IMR-90 (cell line): Measurements from ENCODE around the gene WDR1. TPM values are rescaled to one million over a fixed set of nuclear protein-coding genes. Genes with fewer than 3 reads are reported as not detected.

Experiments
- ATAC-seq: fragments of 200-7000 bp; cut with Tn5 transposase; 2 replicates; pipeline ENCODE4 v1.9.1; 2020; ENCODE audit warnings: low read depth, mild to moderate bottlenecking, moderate library complexity
- BruUV-seq: library from RNA; stranded (reverse); fragments of 400-500 nt; replicated peaks from 2 replicates; lab custom pipeline; 2021; lab: Mats Ljungman, UMichigan
- CTCF ChIA-PET: fragments of 300-600 bp; formaldehyde crosslinking; extraction: SDS; loops from one replicate; lab custom pipeline; 2021; ENCODE audit warnings: antibody characterized with exemption; lab: Yijun Ruan, JAX
- POLR2A ChIA-PET: fragments of 300-600 bp; sonication (Branson Sonifier 250); formaldehyde crosslinking; loops from one replicate; lab custom pipeline; 2022; ENCODE audit warnings: antibody characterized with exemption; ENCODE audit not compliant: unreplicated experiment; lab: Charles Lee
- DNase-seq: peaks from one replicate; pipeline ENCODE4 v3.0.0; 2013
- H2AFZ ChIP-seq: replicated peaks from 2 replicates; pipeline ENCODE3; 2013; ENCODE audit warnings: low read length, mild to moderate bottlenecking; ENCODE audit not compliant: poor library complexity
- H2AK5ac ChIP-seq: 2 replicates; pipeline ENCODE4 v1.6.1; 2013; ENCODE audit warnings: low read depth, low read length, inconsistent platforms
- H2AK9ac ChIP-seq: replicated peaks from 2 replicates; pipeline ENCODE3; 2013; ENCODE audit warnings: mild to moderate bottlenecking, low read depth, low read length, moderate library complexity; ENCODE audit not compliant: poor library complexity
- H2BK120ac ChIP-seq: 2 replicates; pipeline ENCODE4 v1.6.1; 2013; ENCODE audit warnings: low read depth, low read length, inconsistent platforms
- H2BK15ac ChIP-seq: 3 replicates; pipeline ENCODE4 v1.6.1; 2013; ENCODE audit warnings: low read depth, low read length, inconsistent platforms
- H2BK20ac ChIP-seq: 2 replicates; pipeline ENCODE4 v1.6.1; 2013; ENCODE audit warnings: low read depth, mild to moderate bottlenecking, inconsistent platforms, low read length, moderate library complexity
- H2BK5ac ChIP-seq: 2 replicates; pipeline ENCODE4 v1.6.1; 2013; ENCODE audit warnings: mild to moderate bottlenecking, low read depth, low read length, inconsistent platforms; ENCODE audit not compliant: poor library complexity, severe bottlenecking
- H3K14ac ChIP-seq: replicated peaks from 2 replicates; pipeline ENCODE4 v1.6.1; 2013; ENCODE audit warnings: low read depth, low read length, inconsistent platforms
- H3K18ac ChIP-seq: 2 replicates; pipeline ENCODE4 v1.6.1; 2013; ENCODE audit warnings: low read depth, low read length, control low read depth
- H3K23ac ChIP-seq: 2 replicates; pipeline ENCODE4 v1.6.1; 2013; ENCODE audit warnings: low read depth, low read length, inconsistent platforms
- H3K27ac ChIP-seq: 2 replicates; pipeline ENCODE4 v1.5.1; 2013; ENCODE audit warnings: mild to moderate bottlenecking, control low read depth, low read length; ENCODE audit not compliant: insufficient read depth
- H3K27me3 ChIP-seq: 2 replicates; pipeline ENCODE4 v1.6.1; 2013; ENCODE audit warnings: low read length; ENCODE audit not compliant: control insufficient read depth, insufficient read depth
- H3K36me3 ChIP-seq: 2 replicates; pipeline ENCODE4 v1.6.1; 2013; ENCODE audit warnings: low read length, mixed read lengths; ENCODE audit not compliant: control insufficient read depth, insufficient read depth
- H3K4ac ChIP-seq: 2 replicates; pipeline ENCODE4 v1.6.1; 2013; ENCODE audit warnings: low read depth, low read length, inconsistent platforms
- H3K4me1 ChIP-seq: 2 replicates; pipeline ENCODE4 v1.6.1; 2013; ENCODE audit warnings: low read length, mixed read lengths; ENCODE audit not compliant: control insufficient read depth, insufficient read depth
- H3K4me2 ChIP-seq: 2 replicates; pipeline ENCODE4 v1.6.1; 2013; ENCODE audit warnings: low read depth, mild to moderate bottlenecking, control low read depth, low read length, moderate library complexity
- H3K4me3 ChIP-seq: 2 replicates; pipeline ENCODE4 v1.5.1; 2013; ENCODE audit warnings: low read depth, mild to moderate bottlenecking, control low read depth, low read length, moderate library complexity; ENCODE audit not compliant: insufficient read depth
- H3K56ac ChIP-seq: 2 replicates; pipeline ENCODE4 v1.6.1; 2013; ENCODE audit warnings: low read length, inconsistent platforms; ENCODE audit not compliant: insufficient read depth; ENCODE audit errors: extremely low read depth
- H3K79me1 ChIP-seq, 2 experiments: 2 replicates each; pipeline ENCODE4 v1.6.1; 2013; ENCODE audit warnings: low read length in 2 of 2, inconsistent platforms in 1 of 2, low read depth in 1 of 2
- H3K9ac ChIP-seq: 2 replicates; pipeline ENCODE4 v1.6.1; 2013; ENCODE audit warnings: low read depth, low read length, control low read depth
- H3K9me1 ChIP-seq: 2 replicates; pipeline ENCODE4 v1.6.1; 2013; ENCODE audit warnings: low read length, inconsistent platforms; ENCODE audit not compliant: insufficient read depth
- H3K9me3 ChIP-seq: 2 replicates; pipeline ENCODE4 v1.6.1; 2013; ENCODE audit warnings: low read length; ENCODE audit not compliant: control insufficient read depth, insufficient read depth
- H4K20me1 ChIP-seq: 2 replicates; pipeline ENCODE4 v1.6.1; 2013; ENCODE audit warnings: low read length, inconsistent platforms; ENCODE audit not compliant: insufficient read depth
- H4K5ac ChIP-seq: 2 replicates; pipeline ENCODE4 v1.6.1; 2013; ENCODE audit warnings: mild to moderate bottlenecking, low read depth, low read length, control low read depth
- H4K8ac ChIP-seq, 2 experiments: 2 replicates each; pipeline ENCODE4 v1.6.1; 2013; ENCODE audit warnings: low read depth in 2 of 2, low read length in 2 of 2, control low read depth in 1 of 2, inconsistent platforms in 1 of 2
- H4K91ac ChIP-seq: 2 replicates; pipeline ENCODE4 v1.6.1; 2013; ENCODE audit warnings: low read depth, low read length, inconsistent platforms; ENCODE audit not compliant: insufficient read depth
- BHLHE40 ChIP-seq: fragments of 150-350 bp; IDR thresholded peaks from 2 replicates; pipeline ENCODE4 v1.6.1; 2016; ENCODE audit warnings: mild to moderate bottlenecking, low read depth, low read length
- CEBPB ChIP-seq: IDR thresholded peaks from 2 replicates; pipeline ENCODE4 v1.6.1; 2012; ENCODE audit warnings: low read depth, low read length, improper control_type of control experiment
- CHD1 ChIP-seq: IDR thresholded peaks from 2 replicates; pipeline ENCODE4 v1.6.1; 2012; ENCODE audit warnings: low read depth, low read length, improper control_type of control experiment
- CTCF ChIP-seq: conservative IDR thresholded peaks from 2 replicates; pipeline ENCODE4 v1.5.1; 2012; ENCODE audit warnings: mild to moderate bottlenecking, low read depth, low read length, improper control_type of control experiment
- ELK1 ChIP-seq: fragments of 150-350 bp; IDR thresholded peaks from 2 replicates; pipeline ENCODE4 v1.6.1; 2016; ENCODE audit warnings: low read depth, mild to moderate bottlenecking, low read length, moderate library complexity, borderline replicate concordance
- FOS ChIP-seq: fragments of 150-350 bp; IDR thresholded peaks from 2 replicates; pipeline ENCODE4 v1.6.1; 2016; ENCODE audit warnings: low read depth, low read length
- MAFK ChIP-seq: IDR thresholded peaks from 2 replicates; pipeline ENCODE4 v1.6.1; 2012; ENCODE audit warnings: low read depth, low read length, improper control_type of control experiment
- MAZ ChIP-seq: IDR thresholded peaks from 2 replicates; pipeline ENCODE4 v1.6.1; 2012; ENCODE audit warnings: low read depth, mild to moderate bottlenecking, low read length, improper control_type of control experiment, moderate library complexity, borderline replicate concordance
- MXI1 ChIP-seq: IDR thresholded peaks from 2 replicates; pipeline ENCODE4 v1.6.1; 2012; ENCODE audit warnings: low read depth, mild to moderate bottlenecking, low read length, moderate library complexity, borderline replicate concordance
- NFE2L2 ChIP-seq: fragments of 150-350 bp; IDR thresholded peaks from 2 replicates; pipeline ENCODE4 v1.6.1; 2016; ENCODE audit warnings: low read depth, mild to moderate bottlenecking, low read length
- POLR2A ChIP-seq: IDR thresholded peaks from 2 replicates; pipeline ENCODE4 v1.6.1; 2012; ENCODE audit warnings: mild to moderate bottlenecking, low read depth, low read length
- USF2 ChIP-seq: fragments of 150-350 bp; IDR thresholded peaks from 2 replicates; pipeline ENCODE4 v1.6.1; 2017; ENCODE audit warnings: mild to moderate bottlenecking, antibody characterized with exemption, low read length, low read depth
- WGBS, 2 experiments: methylation state at CpG; one replicate each; pipeline versions ENCODE4 v1.1.5 to v1.1.7; 2013; ENCODE audit warnings: missing lambda C conversion rate in 2 of 2; ENCODE audit not compliant: insufficient read length in 1 of 2; ENCODE audit errors: extremely low coverage in 2 of 2; 5-methylcytosine and 5-hydroxymethylcytosine counted together
- dilution Hi-C: fragments of 300-500 bp; cut with HindIII; formaldehyde crosslinking; loops from one replicate; pipeline ENCODE4 v1.14.3; 2018; ENCODE audit warnings: low sequenced_read_pairs; ENCODE audit not compliant: unreplicated experiment
- in situ Hi-C: fragments of 300-500 bp; cut with MboI; formaldehyde crosslinking; loops from 3 replicates; pipeline ENCODE4 v1.14.3; 2019; ENCODE audit warnings: low sequenced_read_pairs, inconsistent platforms, mixed read lengths
- intact Hi-C: fragments of 100-400 bp; cut with micrococcal nuclease; formaldehyde crosslinking; loops from 2 replicates; pipeline ENCODE4 v1.10.0; 2022
- polyA plus RNA-seq, 3 experiments: library from polyadenylated mRNA; depleted of rRNA; stranded (reverse); fragments of >200 nt; gene quantifications; 2 replicates each; pipeline ENCODE4 v1.2.3, GENCODE V29; 2012; ENCODE audit warnings: low replicate concordance in 1 of 3
- total RNA-seq: library from RNA; depleted of rRNA; stranded (reverse); fragments of >200 nt; gene quantifications from 2 replicates; pipeline ENCODE4 v1.2.3, GENCODE V29; 2012

WDR1 gene
- total and polyA plus RNA-seq, 2 of the 4 experiments (the other 2 are of a cell fraction): 725 to 992 TPM

- H3K23ac ChIP-seq: no peak overlapping the region
- peaks cover 68% of the 10 kb centered on the region for H4K20me1 ChIP-seq
- CTCF ChIA-PET: no interaction called here
- H3K27ac ChIP-seq: no peak overlapping the region
- H2BK120ac ChIP-seq: no peak overlapping the region
- H3K4ac ChIP-seq: no peak overlapping the region
- H4K5ac ChIP-seq: no peak overlapping the region
- H2BK15ac ChIP-seq: no peak overlapping the region
- no peak overlapping the region for H4K91ac ChIP-seq
- dilution Hi-C loops (no loop called here), in situ Hi-C loops (loop anchor here (25.0 kb wide), 2 partner anchors 111 to 1639 kb away; partner anchors contain the start of genes ACOX3 and TRMT44), intact Hi-C loops (no loop called here)
- no peak overlapping the region for H3K4me3 ChIP-seq
- H3K56ac ChIP-seq: no peak overlapping the region
- TF ChIP-seq POLR2A: no peak
- TF ChIP-seq MAFK: no peak
- TF ChIP-seq ELK1: no peak
- no peak for TF ChIP-seq FOS
- TF ChIP-seq CHD1: no peak
- no peak for TF ChIP-seq BHLHE40
- no peak for TF ChIP-seq USF2
- TF ChIP-seq NFE2L2: no peak
- TF ChIP-seq MAZ: no peak
- no peak for TF ChIP-seq MXI1
- TF ChIP-seq CEBPB: no peak
- no peak for TF ChIP-seq CTCF
- peaks cover 19 to 48% of the 10 kb centered on the region in 2 experiments for H3K79me1 ChIP-seq
- H2AK9ac ChIP-seq: no peak overlapping the region
- no peak overlapping the region for H3K18ac ChIP-seq
- no peak overlapping the region for H3K14ac ChIP-seq
- peaks cover 80% of the 10 kb centered on the region for H3K36me3 ChIP-seq
- WGBS, 2 experiments: 93% methylated on average over 2 of the region's 11 CpGs; no CpG with 5 or more reads in 1 of the 2 experiments
- no peak for DNase-seq
- H3K9me3 ChIP-seq: no peaks in the 10 kb centered on the region
- H3K4me2 ChIP-seq: no peak overlapping the region
- H2AK5ac ChIP-seq: no peak overlapping the region
- H3K4me1 ChIP-seq: no peaks in the 10 kb centered on the region
- H3K27me3 ChIP-seq: no peaks in the 10 kb centered on the region
- H4K8ac ChIP-seq: no peak overlapping the region
- no peak for ATAC-seq
- BruUV-seq: no TSS peak
- H3K9me1 ChIP-seq: no peaks in the 10 kb centered on the region
- H3K9ac ChIP-seq: no peak overlapping the region
- H2BK20ac ChIP-seq: no peak overlapping the region
- POLR2A ChIA-PET: no interaction called here
- H2AFZ ChIP-seq: no peak overlapping the region
- no peak overlapping the region for H2BK5ac ChIP-seq
Observed at GRCh38 chr4:10075953-10076391, 40.6 kb downstream of the WDR1 start.
